Thoracic aorta (tissue), 2 donors: ENCODE measurements around the gene MAP2. TPM values are rescaled to one million over a fixed set of nuclear protein-coding genes. Genes with fewer than 3 reads are reported as not detected.

ENCODE experiments used
- ATAC-seq: fragments of 150-250 bp; one replicate; pipeline ENCODE4 v1.8.0; 2017; ENCODE audit warnings: low read depth; ENCODE audit not compliant: insufficient number of reproducible peaks, low FRiP score
- DNase-seq: peaks from one replicate; pipeline ENCODE4 v3.0.0-alpha.2; 2020; ENCODE audit warnings: low spot score
- H3K27ac ChIP-seq, 2 donors: fragments of 200-600 bp; sonication (generic); 1 replicate in 1 of 2; 2 replicates in 1 of 2; pipeline ENCODE4 v1.5.1; 2016; ENCODE audit warnings: mild to moderate bottlenecking in 2 of 2, moderate library complexity in 2 of 2
- H3K27me3 ChIP-seq: fragments of 200-600 bp; sonication (generic); replicated peaks from 2 replicates; pipeline ENCODE4 v1.6.0; 2016; ENCODE audit warnings: mild to moderate bottlenecking; ENCODE audit not compliant: insufficient read depth
- H3K36me3 ChIP-seq: fragments of 200-600 bp; sonication (generic); one replicate; pipeline ENCODE4 v1.5.1; 2016
- H3K4me1 ChIP-seq, 2 donors: fragments of 200-600 bp; sonication (generic); 1 replicate in 1 of 2; 2 replicates in 1 of 2; pipeline versions ENCODE4 v1.5.1 to v1.6.0; 2016; ENCODE audit warnings: low read depth in 2 of 2, mild to moderate bottlenecking in 1 of 2; ENCODE audit not compliant: control insufficient read depth in 1 of 2
- H3K4me3 ChIP-seq: fragments of 200-600 bp; sonication (generic); 2 replicates; pipeline ENCODE4 v1.5.1; 2016; ENCODE audit warnings: mild to moderate bottlenecking
- H3K9me3 ChIP-seq: fragments of 200-600 bp; sonication (generic); 2 replicates; pipeline ENCODE4 v1.5.1; 2016
- CTCF ChIP-seq: fragments of 200-600 bp; sonication (generic); IDR thresholded peaks from one replicate; pipeline ENCODE4 v1.5.1; 2019; ENCODE audit warnings: antibody characterized with exemption
- total RNA-seq, 2 donors: library from RNA; depleted of rRNA; stranded (reverse); fragments of >200 nt; gene quantifications; one replicate each; pipeline versions ENCODE4 v1.1.0 to v1.2.3, GENCODE V29; 2016

Gene MAP2
- total RNA-seq, 2 donors from 2014 or later: 51.6 to 68.8 TPM

DNA sequence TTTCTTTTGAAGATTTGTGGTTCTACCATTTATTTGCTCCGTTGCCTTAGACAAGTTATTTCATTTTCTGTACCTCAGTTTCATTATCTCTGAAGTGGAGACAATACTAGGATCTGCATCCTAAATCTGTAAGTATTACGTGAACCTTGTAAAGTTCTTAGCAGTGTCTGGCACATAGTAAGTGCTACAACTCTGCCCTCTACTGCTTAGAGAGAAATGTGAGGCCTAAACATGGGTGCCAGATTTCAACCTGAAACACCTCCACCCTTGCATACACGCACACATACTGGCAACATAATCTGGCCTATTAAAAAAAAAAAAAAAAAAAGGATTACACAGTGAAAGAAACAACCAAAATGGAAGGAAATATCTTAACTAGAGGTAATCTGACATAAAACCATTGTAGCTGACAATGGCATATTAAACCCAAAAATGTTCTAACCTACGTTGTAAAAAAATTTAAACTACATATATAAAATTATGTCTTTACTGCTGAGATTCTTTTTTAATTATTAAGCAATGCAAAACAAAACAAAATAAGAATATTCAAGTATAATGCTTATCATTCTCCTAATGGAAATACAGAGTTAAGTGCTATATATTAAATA, 132.6 kb downstream of the MAP2 start:
- H3K9me3 ChIP-seq: no peaks in the 10 kb centered on the region
- no peaks in the 10 kb centered on the region for H3K27me3 ChIP-seq
- no peak overlapping the region for H3K27ac ChIP-seq
- no peak for ATAC-seq
- H3K4me1 ChIP-seq: peaks cover 0 to 4% of the 10 kb centered on the region in 2 donors
- TF ChIP-seq CTCF: peak; percentile 38
- no peak overlapping the region for H3K4me3 ChIP-seq
- no peak for DNase-seq
- H3K36me3 ChIP-seq: no peaks in the 10 kb centered on the region

- no peak overlapping the region for H3K27ac ChIP-seq
- ATAC-seq (no peak), DNase-seq (no peak)
- H3K9me3 ChIP-seq: no peaks in the 10 kb centered on the region
- TF ChIP-seq CTCF: no peak
- H3K27me3 ChIP-seq: no peaks in the 10 kb centered on the region
- H3K4me3 ChIP-seq: no peak overlapping the region
- H3K36me3 ChIP-seq: no peaks in the 10 kb centered on the region
- H3K4me1 ChIP-seq: peaks cover 0 to 4% of the 10 kb centered on the region in 2 donors
These were observed 137.1 kb downstream of the MAP2 start for GRCh38 chr2:209560911-209561310.

GRCh38 chr2:209563453-209563852, 139.6 kb downstream of the MAP2 start:
- Histone ChIP-seq H3K27ac (no peak overlapping the region), H3K27me3 (no peaks in the 10 kb centered on the region), H3K4me3 (no peak overlapping the region), H3K36me3 (no peaks in the 10 kb centered on the region), H3K9me3 (no peaks in the 10 kb centered on the region), H3K4me1 (peaks cover 0 to 4% of the 10 kb centered on the region in 2 donors)
- no peak for TF ChIP-seq CTCF
- ATAC-seq: no peak
- DNase-seq: no peak

DNA sequence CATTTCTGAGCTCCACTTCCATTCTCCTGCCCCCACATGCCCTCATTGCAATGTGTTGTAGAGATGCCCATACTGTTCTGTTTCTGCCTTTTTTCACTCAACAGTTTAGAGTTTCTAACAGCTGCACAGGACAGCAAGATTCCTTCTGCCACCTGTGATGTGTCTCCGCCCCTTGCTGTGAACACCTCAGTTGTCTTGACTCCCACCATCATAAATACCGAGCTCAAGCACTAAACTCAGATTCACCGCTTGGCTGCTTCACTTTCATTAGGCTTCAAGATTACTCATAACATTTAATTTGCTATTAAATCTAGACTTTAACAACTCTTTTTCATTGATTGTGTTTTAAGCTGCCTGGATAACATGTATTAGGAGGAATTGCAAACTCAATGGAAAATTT, 141.0 kb downstream of the MAP2 start:
- no peak for TF ChIP-seq CTCF

DNA sequence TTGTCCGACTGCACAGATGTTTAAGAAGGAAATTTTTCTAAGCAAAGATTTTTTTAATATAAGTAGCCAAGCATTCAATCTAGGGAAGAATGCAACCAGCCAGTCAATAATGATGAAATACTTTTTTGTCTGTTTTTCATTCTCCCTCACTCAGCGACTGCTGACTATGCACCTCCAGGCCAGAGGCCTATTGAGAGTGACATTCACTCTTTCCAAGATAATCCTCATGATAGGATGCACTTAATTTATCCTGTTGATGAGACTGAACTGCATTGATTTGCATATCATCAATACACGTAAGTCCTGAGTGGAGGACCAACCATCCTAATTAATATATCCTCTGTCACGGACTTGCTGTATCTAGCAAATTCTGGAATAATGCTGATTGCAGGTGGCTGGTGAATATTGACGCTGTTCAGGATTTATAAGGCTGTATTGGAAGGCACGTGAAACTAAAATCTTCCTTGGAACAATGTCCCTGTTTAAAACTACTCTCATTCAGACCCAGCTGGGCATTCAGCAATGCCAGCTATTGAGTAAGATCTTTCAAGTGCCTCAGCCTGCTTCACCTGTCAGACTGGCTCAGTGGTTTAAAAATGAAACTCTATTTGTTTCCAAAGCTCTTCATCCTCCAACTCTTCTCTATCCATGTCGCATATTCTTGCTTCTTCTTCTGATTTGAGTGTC, 142.2 kb downstream of the MAP2 start:
- no peak overlapping the region for H3K4me3 ChIP-seq
- ATAC-seq (no peak), DNase-seq (no peak)
- H3K27me3 ChIP-seq: no peaks in the 10 kb centered on the region
- H3K27ac ChIP-seq: no peak overlapping the region
- no peaks in the 10 kb centered on the region for H3K9me3 ChIP-seq
- no peak for TF ChIP-seq CTCF
- no peaks in the 10 kb centered on the region for H3K36me3 ChIP-seq
- no peaks in the 10 kb centered on the region for H3K4me1 ChIP-seq

More for the DNA sequence above, 141.0 kb downstream of the MAP2 start:
- H3K9me3 ChIP-seq: no peaks in the 10 kb centered on the region
- ATAC-seq: no peak
- no peak for DNase-seq
- no peak overlapping the region for H3K4me3 ChIP-seq
- peaks cover 0 to under 1% of the 10 kb centered on the region in 2 donors for H3K4me1 ChIP-seq
- H3K36me3 ChIP-seq: no peaks in the 10 kb centered on the region
- H3K27ac ChIP-seq: no peak overlapping the region
- no peaks in the 10 kb centered on the region for H3K27me3 ChIP-seq
